ENCODE measurements around the gene ASCC1. TPM values are rescaled to one million over a fixed set of nuclear protein-coding genes. Genes with fewer than 3 reads are reported as not detected.
A peak's percentile ranks its signal among the peaks of the same experiment; 100 is the strongest.

Gene ASCC1
- total and polyA plus RNA-seq, 2 of the 13 experiments (the other 11 are each of a cell fraction or from before 2014, with no cell fraction given) = 21.6 to 30.1 TPM

- TF ChIP-seq SP4 (CRISPR knock-in tag; IDR thresholded peaks at IDR 0.05) = peak; percentile 56; the same call in 1 of the 2 replicates
- peak; percentile 36; the same call in 1 of the 2 replicates for TF ChIP-seq ZNF441 (CRISPR knock-in tag; IDR thresholded peaks at IDR 0.05; ENCODE audit: borderline replicate concordance)
- no peak for TF ChIP-seq ATF7 (IDR thresholded peaks at IDR 0.05)
- no peak for TF ChIP-seq ATF7 (CRISPR knock-in tag; IDR thresholded peaks at IDR 0.05)
- TF ChIP-seq PAF1 (CRISPR knock-in tag; IDR thresholded peaks at IDR 0.05) = no peak
- peak; percentile 17; the same call in 1 of the 2 replicates for TF ChIP-seq ZNF788 (CRISPR knock-in tag; IDR thresholded peaks at IDR 0.05; ENCODE audit: borderline replicate concordance)
- TF ChIP-seq ZMYM3 (CRISPR knock-in tag; IDR thresholded peaks at IDR 0.05) = peak; percentile 81; the same call in 1 of the 2 replicates
- no peak for TF ChIP-seq YEATS2 (CRISPR knock-in tag; IDR thresholded peaks at IDR 0.05; ENCODE audit: borderline replicate concordance)
- TF ChIP-seq ZIK1 (CRISPR knock-in tag; IDR thresholded peaks at IDR 0.05; ENCODE audit: borderline replicate concordance, low read depth) = no peak
- TF ChIP-seq HNF4A (CRISPR knock-in tag; IDR thresholded peaks at IDR 0.05) = peak; percentile 45
- TF ChIP-seq HINFP (CRISPR knock-in tag; IDR thresholded peaks at IDR 0.05; ENCODE audit: low read depth) = no peak
- TF ChIP-seq GZF1 (CRISPR knock-in tag; IDR thresholded peaks at IDR 0.05) = no peak
- no peak for TF ChIP-seq ZNF124 (CRISPR knock-in tag; IDR thresholded peaks at IDR 0.05)
- no peak for TF ChIP-seq KLF13 (CRISPR knock-in tag; IDR thresholded peaks at IDR 0.05)
- TF ChIP-seq ZHX1 (CRISPR knock-in tag; IDR thresholded peaks at IDR 0.05; ENCODE audit: low read depth) = 0 out of 2 replicates have a peak, but pooled peaks have one; percentile 21
- no peak for TF ChIP-seq MTF2 (CRISPR knock-in tag; IDR thresholded peaks at IDR 0.05; ENCODE audit: borderline replicate concordance)
- no peak for TF ChIP-seq RFX1 (IDR thresholded peaks at IDR 0.05)
- peak; percentile 27 for TF ChIP-seq SPEN (CRISPR knock-in tag; IDR thresholded peaks at IDR 0.05; ENCODE audit: low read depth)
- TF ChIP-seq ZBTB1 (CRISPR knock-in tag; IDR thresholded peaks at IDR 0.05; ENCODE audit: borderline replicate concordance) = no peak
- TF ChIP-seq PLRG1 (conservative IDR thresholded peaks at IDR 0.05) = no peak
- TF ChIP-seq NBN (conservative IDR thresholded peaks at IDR 0.05) = no peak
- peak; percentile 66; the same call in 1 of the 2 replicates for TF ChIP-seq ZSCAN5A (CRISPR knock-in tag; IDR thresholded peaks at IDR 0.05; ENCODE audit: borderline replicate concordance)
- TF ChIP-seq CBX1 (IDR thresholded peaks at IDR 0.05; ENCODE audit: low read depth) = no peak
- TF ChIP-seq ZFP62 (CRISPR knock-in tag; IDR thresholded peaks at IDR 0.05) = no peak
- 0 out of 2 replicates have a peak, but pooled peaks have one; percentile 5 for TF ChIP-seq ZNF891 (CRISPR knock-in tag; IDR thresholded peaks at IDR 0.05)
- no peak for TF ChIP-seq RNF2 (conservative IDR thresholded peaks at IDR 0.05; ENCODE audit: low read depth)
These were observed 44.3 kb upstream of the ASCC1 start (continued) for GRCh38 chr10:72260239-72260975.

Measured in HepG2 (cell line).